Neuronal stem cell (in vitro differentiated cells): ENCODE results near the gene PACS1.
"Not testable (repeated sequence)": the region's sequence is repeated elsewhere in the genome, so short reads cannot be mapped to it uniquely, and the experiment has no call there.

Source experiments
- DNase-seq: peaks from one replicate; pipeline ENCODE4 v3.0.0-alpha.2; 2013; ENCODE audit warnings: low spot score
- H2AFZ ChIP-seq: one replicate; pipeline ENCODE4 v1.6.1; 2013; ENCODE audit warnings: mild to moderate bottlenecking, low read length, inconsistent platforms
- H2AK5ac ChIP-seq: 2 replicates; pipeline ENCODE4 v1.6.1; 2013; ENCODE audit warnings: low read depth, mild to moderate bottlenecking, inconsistent platforms, low read length, moderate library complexity, mixed read lengths
- H2BK120ac ChIP-seq: 2 replicates; pipeline ENCODE4 v1.6.1; 2013; ENCODE audit warnings: low read depth, mild to moderate bottlenecking, inconsistent platforms, low read length, moderate library complexity, mixed read lengths
- H2BK12ac ChIP-seq: one replicate; pipeline ENCODE4 v1.6.1; 2013; ENCODE audit warnings: low read length, inconsistent platforms
- H2BK15ac ChIP-seq: 2 replicates; pipeline ENCODE4 v1.6.1; 2013; ENCODE audit warnings: mild to moderate bottlenecking, low read length, inconsistent platforms, mixed read lengths
- H2BK5ac ChIP-seq: one replicate; pipeline ENCODE4 v1.6.1; 2013; ENCODE audit warnings: inconsistent platforms, mild to moderate bottlenecking, low read length, moderate library complexity
- H3K14ac ChIP-seq: one replicate; pipeline ENCODE4 v1.6.1; 2013; ENCODE audit warnings: low read length, inconsistent platforms
- H3K18ac ChIP-seq: 2 replicates; pipeline ENCODE4 v1.6.1; 2013; ENCODE audit warnings: low read length, inconsistent platforms
- H3K23ac ChIP-seq: 2 replicates; pipeline ENCODE4 v1.6.1; 2013; ENCODE audit warnings: low read depth, mild to moderate bottlenecking, mixed read lengths, low read length, inconsistent platforms; ENCODE audit not compliant: poor library complexity
- H3K27ac ChIP-seq: replicated peaks from 3 replicates; pipeline ENCODE4 v1.5.1; 2013; ENCODE audit warnings: low read length, inconsistent platforms
- H3K27me3 ChIP-seq, 3 experiments: 2 replicates each; pipeline ENCODE4 v1.6.1; 2013; ENCODE audit warnings: low read length in 3 of 3, mild to moderate bottlenecking in 2 of 3, inconsistent platforms in 1 of 3, low read depth in 1 of 3, mixed read lengths in 1 of 3, moderate library complexity in 1 of 3; ENCODE audit not compliant: control insufficient read depth in 3 of 3, insufficient read depth in 3 of 3
- H3K36me3 ChIP-seq, 2 donors: replicated peaks in 1 of 2; 2 replicates each; pipeline ENCODE4 v1.6.1; 2013; ENCODE audit warnings: low read length in 2 of 2; ENCODE audit not compliant: control insufficient read depth in 2 of 2, insufficient read depth in 2 of 2
- H3K4ac ChIP-seq: 2 replicates; pipeline ENCODE4 v1.6.1; 2013; ENCODE audit warnings: inconsistent platforms, mild to moderate bottlenecking, low read length, moderate library complexity
- H3K4me1 ChIP-seq, 2 donors: 1 replicate in 1 of 2; 2 replicates in 1 of 2; pipeline ENCODE4 v1.6.1; 2013; ENCODE audit warnings: low read length in 2 of 2, low read depth in 1 of 2; ENCODE audit not compliant: control insufficient read depth in 2 of 2, insufficient read depth in 1 of 2
- H3K4me2 ChIP-seq: one replicate; pipeline ENCODE4 v1.6.1; 2013; ENCODE audit warnings: mild to moderate bottlenecking, low read length, inconsistent platforms; ENCODE audit not compliant: insufficient read depth, poor library complexity, severe bottlenecking
- H3K4me3 ChIP-seq, 2 donors: 2 replicates each; pipeline ENCODE4 v1.5.1; 2013; ENCODE audit warnings: low read length in 2 of 2, mild to moderate bottlenecking in 2 of 2, inconsistent platforms in 1 of 2, moderate library complexity in 1 of 2
- H3K79me1 ChIP-seq: one replicate; pipeline ENCODE4 v1.6.1; 2013; ENCODE audit warnings: low read depth, mild to moderate bottlenecking, inconsistent platforms, low read length, moderate library complexity
- H3K9ac ChIP-seq: one replicate; pipeline ENCODE4 v1.6.1; 2013; ENCODE audit warnings: mild to moderate bottlenecking, low read depth, low read length, inconsistent platforms; ENCODE audit not compliant: poor library complexity
- H3K9me3 ChIP-seq, 2 donors: replicated peaks in 1 of 2; 2 replicates each; pipeline versions ENCODE3 to v1.6.1; 2013; ENCODE audit warnings: low read length in 2 of 2, mild to moderate bottlenecking in 2 of 2, inconsistent platforms in 1 of 2, low read depth in 1 of 2, mixed read lengths in 1 of 2, moderate library complexity in 1 of 2; ENCODE audit not compliant: control insufficient read depth in 2 of 2, insufficient read depth in 1 of 2
- H4K8ac ChIP-seq: one replicate; pipeline ENCODE4 v1.6.1; 2013; ENCODE audit warnings: low read depth, mild to moderate bottlenecking, inconsistent platforms, low read length, moderate library complexity
- H4K91ac ChIP-seq: one replicate; pipeline ENCODE4 v1.6.1; 2013; ENCODE audit warnings: low read length, low read depth, mild to moderate bottlenecking, inconsistent platforms; ENCODE audit not compliant: poor library complexity
- WGBS, 2 donors: extraction: QIAGEN DNeasy Blood & Tissue Kit; methylation state at CpG; one replicate each; pipeline ENCODE4 v1.1.7; 2013; ENCODE audit warnings: missing lambda C conversion rate in 2 of 2, mixed read lengths in 1 of 2; ENCODE audit not compliant: insufficient read length in 2 of 2, insufficient replicate concordance in 1 of 2; ENCODE audit errors: extremely low coverage in 2 of 2; 5-methylcytosine and 5-hydroxymethylcytosine counted together

PACS1 gene

DNA sequence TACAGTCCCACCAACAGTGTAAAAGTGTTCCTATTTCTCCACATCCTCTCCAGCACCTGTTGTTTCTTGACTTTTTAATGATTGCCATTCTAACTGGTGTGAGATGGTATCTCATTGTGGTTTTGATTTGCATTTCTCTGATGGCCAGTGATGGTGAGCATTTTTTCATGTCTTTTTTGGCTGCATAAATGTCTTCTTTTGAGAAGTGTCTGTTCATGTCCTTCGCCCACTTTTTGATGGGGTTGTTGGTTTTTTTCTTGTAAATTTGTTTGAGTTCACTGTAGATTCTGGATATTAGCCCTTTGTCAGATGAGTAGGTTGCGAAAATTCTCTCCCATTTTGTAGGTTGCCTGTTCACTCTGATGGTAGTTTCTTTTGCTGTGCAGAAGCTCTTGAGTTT, 22.1 kb downstream of the PACS1 start:
- not testable (repeated sequence) for H3K27ac ChIP-seq, H3K18ac ChIP-seq, H3K27me3 ChIP-seq, H3K9me3 ChIP-seq, H3K4ac ChIP-seq, H2BK12ac ChIP-seq, H3K4me3 ChIP-seq, DNase-seq, H4K8ac ChIP-seq, H2AK5ac ChIP-seq, H3K4me2 ChIP-seq, H2BK120ac ChIP-seq, H2AFZ ChIP-seq, H3K9ac ChIP-seq, H2BK15ac ChIP-seq, H3K23ac ChIP-seq, H3K14ac ChIP-seq, H2BK5ac ChIP-seq, H3K79me1 ChIP-seq, H4K91ac ChIP-seq, H3K36me3 ChIP-seq, H3K4me1 ChIP-seq
- WGBS, 2 donors, result no CpG with 5 or more reads among the region's 2 CpGs

- not testable (repeated sequence) for H2BK5ac ChIP-seq, H4K91ac ChIP-seq, H3K4me2 ChIP-seq, H3K27me3 ChIP-seq, H2BK15ac ChIP-seq, H3K79me1 ChIP-seq, H3K18ac ChIP-seq, H3K4me1 ChIP-seq, H2AK5ac ChIP-seq, H2BK120ac ChIP-seq, H3K14ac ChIP-seq, H2BK12ac ChIP-seq, H3K36me3 ChIP-seq, H3K9me3 ChIP-seq, DNase-seq, H3K4me3 ChIP-seq, H3K27ac ChIP-seq, H3K9ac ChIP-seq, H3K4ac ChIP-seq, H3K23ac ChIP-seq, H2AFZ ChIP-seq, H4K8ac ChIP-seq
- no CpG with 5 or more reads among the region's 10 CpGs for WGBS, 2 donors
These were observed 29.7 kb downstream of the PACS1 start for GRCh38 chr11:66099746-66100145.

- Histone ChIP-seq H2AFZ (no peak overlapping the region), H3K4me1 (peaks cover 2 to 3% of the 10 kb centered on the region in 2 donors), H3K27me3 (no peaks in the 10 kb centered on the region), H4K91ac (no peak overlapping the region), H3K14ac (no peak overlapping the region), H3K9me3 (peaks cover 0 to 2% of the 10 kb centered on the region in 2 donors), H2BK120ac (no peak overlapping the region), H3K4me3 (no peak overlapping the region), H2BK12ac (no peak overlapping the region), H3K4ac (no peak overlapping the region), H2BK5ac (no peak overlapping the region), H3K18ac (peak overlapping the region; percentile 72), H3K9ac (no peak overlapping the region), H3K27ac (no peak overlapping the region), H4K8ac (no peak overlapping the region), H3K79me1 (no peaks in the 10 kb centered on the region), H2AK5ac (no peak overlapping the region), H3K23ac (peak overlapping the region; percentile 32), H3K36me3 (no peaks in the 10 kb centered on the region), H2BK15ac (no peak overlapping the region), H3K4me2 (no peak overlapping the region)
- WGBS, 2 donors, result no CpG with 5 or more reads among the region's 14 CpGs
- DNase-seq, result no peak
These were observed 30.4 kb downstream of the PACS1 start for GRCh38 chr11:66100272-66101065.

- Histone ChIP-seq H3K4me2 (no peak overlapping the region), H3K36me3 (no peaks in the 10 kb centered on the region), H2BK120ac (no peak overlapping the region), H4K8ac (no peak overlapping the region), H3K9me3 (peaks cover 0 to 2% of the 10 kb centered on the region in 2 donors), H2BK15ac (no peak overlapping the region), H3K9ac (no peak overlapping the region), H3K27ac (no peak overlapping the region), H2AK5ac (no peak overlapping the region), H3K18ac (no peak overlapping the region), H3K23ac (no peak overlapping the region), H2BK12ac (no peak overlapping the region), H3K27me3 (no peaks in the 10 kb centered on the region), H3K14ac (no peak overlapping the region), H3K79me1 (no peaks in the 10 kb centered on the region), H4K91ac (no peak overlapping the region), H2BK5ac (no peak overlapping the region), H3K4me3 (no peak overlapping the region), H3K4me1 (peaks cover 2 to 3% of the 10 kb centered on the region in 2 donors), H3K4ac (no peak overlapping the region), H2AFZ (no peak overlapping the region)
- DNase-seq, result no peak
- no CpG with 5 or more reads among the region's 3 CpGs for WGBS, 2 donors
These were observed 31.0 kb downstream of the PACS1 start for GRCh38 chr11:66101066-66101464.
